ENCODE measurements around the gene UNC13D.
A peak's percentile ranks its signal among the peaks of the same experiment; 100 is the strongest.

Gene UNC13D

DNA sequence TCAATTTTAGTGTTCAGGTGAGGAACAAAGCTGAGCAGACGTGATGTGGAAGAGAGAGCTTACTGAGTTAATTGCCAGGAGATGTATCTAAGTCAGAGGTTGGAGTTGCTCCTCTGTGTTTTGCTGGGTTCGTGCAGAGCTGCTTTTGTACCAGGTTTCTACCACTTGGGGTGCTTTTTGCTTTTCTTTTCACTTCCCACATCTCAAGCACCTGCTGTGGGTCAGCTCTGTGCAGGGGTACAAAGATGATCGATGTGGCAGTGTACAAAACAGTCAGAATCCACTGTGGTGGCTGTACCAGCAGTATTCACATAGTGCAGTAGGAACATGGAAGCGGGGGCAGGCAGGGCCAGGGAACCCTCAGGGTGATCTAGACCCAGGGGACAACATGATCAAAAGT is 44.8 kb downstream of the UNC13D start:
- no peak for DNase-seq

GRCh38 chr17:75795820-75796607 is 48.2 kb downstream of the UNC13D start:
- DNase-seq: no peak

GRCh38 chr17:75793460-75793859 is 50.7 kb downstream of the UNC13D start:
- DNase-seq: no peak

- DNase-seq: no peak
Measured at GRCh38 chr17:75791254-75791653, 53.0 kb downstream of the UNC13D start.

DNA sequence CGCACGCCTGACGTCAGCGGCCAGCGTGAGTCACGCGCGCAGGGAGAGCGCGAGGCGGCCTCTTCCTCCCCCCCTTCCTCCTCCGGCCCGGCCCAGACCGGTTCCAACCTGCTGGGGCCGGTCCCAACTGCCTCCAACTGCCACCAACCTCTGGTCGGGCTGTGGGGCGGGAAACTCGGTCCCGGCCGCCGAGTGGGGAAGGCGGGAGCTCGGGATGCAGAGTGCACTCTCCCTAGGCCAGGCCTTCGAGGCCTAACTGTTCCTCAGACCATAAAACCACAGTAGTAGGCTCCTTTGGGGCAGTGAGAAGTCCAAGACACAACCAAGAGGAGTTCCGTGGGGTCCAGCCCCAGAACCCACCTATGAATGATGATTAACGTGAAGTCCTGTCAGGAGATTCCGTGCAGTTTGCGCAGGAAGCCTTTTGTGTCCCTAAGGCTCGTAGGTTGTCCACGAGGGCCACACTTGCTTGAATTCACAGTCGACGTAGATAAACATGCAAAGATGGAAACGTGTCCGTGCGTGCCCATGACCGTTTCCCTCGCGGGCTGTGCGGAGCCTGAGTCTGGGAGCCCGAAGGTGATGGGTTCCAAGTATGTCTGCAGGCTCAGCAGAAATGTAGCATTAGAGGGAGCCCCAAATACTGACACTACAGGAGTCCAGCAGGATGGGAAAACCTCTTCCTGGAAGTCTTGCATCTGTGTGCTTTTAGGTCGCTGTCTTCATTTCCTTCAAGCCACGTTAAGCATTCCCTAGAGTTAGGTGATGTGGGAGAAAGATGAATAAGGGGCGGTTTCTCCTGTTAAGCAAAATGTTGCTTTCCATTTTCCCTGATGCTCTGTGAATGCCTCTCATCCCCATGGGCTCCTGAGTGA is 59.0 kb downstream of the UNC13D start:
- no peak for DNase-seq

DNA sequence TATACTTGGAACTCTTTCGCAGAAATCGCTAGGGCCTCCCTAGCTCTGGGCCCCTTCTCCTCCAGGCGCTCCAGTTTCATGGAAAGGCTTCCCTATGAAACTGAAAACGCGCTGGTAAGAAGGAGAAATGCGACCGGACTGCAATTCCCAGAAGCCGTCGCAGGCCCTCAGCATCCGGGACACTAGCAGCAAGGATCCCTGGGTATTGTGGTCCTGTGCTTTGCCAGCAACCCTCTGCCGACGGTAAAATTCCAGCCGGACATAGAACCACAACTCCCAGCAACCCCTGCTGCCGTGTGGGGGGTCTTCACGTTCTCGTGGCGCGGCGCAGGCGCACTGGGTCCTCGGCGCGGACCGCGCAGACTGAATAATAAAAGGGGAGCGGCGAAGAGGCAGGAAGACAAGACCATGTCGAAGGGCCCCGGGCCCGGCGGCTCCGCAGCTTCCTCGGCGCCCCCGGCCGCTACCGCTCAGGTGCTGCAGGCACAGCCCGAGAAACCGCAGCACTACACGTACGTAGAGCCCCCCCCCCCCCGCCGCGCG is 59.7 kb downstream of the UNC13D start, which contains the start of gene UNK:
Gene UNK, plus strand, starts transcription at position 334 of the 543 bp plus-strand sequence. Its CDS starts 75 bp downstream, at position 409.
- DNase-seq: peak; percentile 100

- no peak for DNase-seq
Measured at GRCh38 chr17:75783803-75784472, 60.3 kb downstream of the UNC13D start.

- peak; percentile 54 for DNase-seq
Measured at GRCh38 chr17:75783069-75783783, 61.0 kb downstream of the UNC13D start.

GRCh38 chr17:75779987-75780889 is 64.0 kb downstream of the UNC13D start:
- DNase-seq: no peak

- peak; percentile 89 for DNase-seq
Measured at GRCh38 chr17:75779250-75779986, 64.8 kb downstream of the UNC13D start.

- DNase-seq: peak; percentile 66
Measured at GRCh38 chr17:75778861-75779249, 65.3 kb downstream of the UNC13D start.

- peak; percentile 37 for DNase-seq
Measured at GRCh38 chr17:75778066-75778860, 65.9 kb downstream of the UNC13D start.

DNA sequence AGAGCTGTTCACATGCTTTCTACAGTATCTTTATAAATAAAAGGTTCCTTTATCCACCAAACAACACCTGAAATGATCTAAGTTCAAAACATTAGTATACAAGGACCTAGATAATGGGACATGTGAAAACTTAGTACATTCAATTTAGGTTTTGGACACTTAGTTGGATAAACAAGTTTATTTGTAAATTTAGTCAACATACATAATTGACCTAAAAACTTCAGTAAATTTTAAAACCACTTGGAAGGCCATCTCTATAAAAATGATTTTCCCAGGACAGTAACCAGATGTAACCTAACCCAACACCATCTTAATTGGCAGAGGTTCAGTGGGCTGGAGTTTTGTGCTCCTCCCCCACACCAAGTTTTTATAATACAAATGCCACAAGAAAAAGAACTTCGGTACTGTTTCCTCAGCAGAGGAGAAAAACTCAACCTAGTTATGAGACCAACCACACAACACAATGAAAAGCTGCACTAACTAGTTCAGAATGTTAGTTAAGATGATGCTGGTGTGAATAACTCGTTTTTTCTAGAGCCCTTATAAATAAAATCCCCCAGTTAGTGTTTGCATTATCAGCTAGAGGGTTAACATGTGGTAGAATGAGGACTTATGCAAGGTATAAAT is 66.8 kb downstream of the UNC13D start:
- DNase-seq: no peak

Data from right kidney (tissue), 1 donor.